Activated effector memory CD4-positive, alpha-beta T cell treated with Interleukin-2 at 50 U/mL for 16 hours (primary cell): ENCODE data around the gene SGSM1.

Source experiments
- DNase-seq: peaks from one replicate; pipeline ENCODE4 v3.0.0-alpha.2; 2020

SGSM1 gene

GRCh38 chr22:24845041-24845898 lies 39.3 kb downstream of the SGSM1 start:
- no peak for DNase-seq

GRCh38 chr22:24847490-24847889 lies 41.5 kb downstream of the SGSM1 start:
- DNase-seq, result no peak

GRCh38 chr22:24848559-24849168 lies 42.7 kb downstream of the SGSM1 start:
- DNase-seq, result no peak

- DNase-seq, result no peak
Observed at GRCh38 chr22:24855794-24856193, 49.8 kb downstream of the SGSM1 start.

GRCh38 chr22:24857576-24857975 lies 51.6 kb downstream of the SGSM1 start:
- DNase-seq, result no peak

- no peak for DNase-seq
Observed at GRCh38 chr22:24859587-24859986, 53.6 kb downstream of the SGSM1 start.

- DNase-seq, result no peak
Observed at GRCh38 chr22:24865508-24865907, 59.5 kb downstream of the SGSM1 start.

- DNase-seq, result no peak
Observed at GRCh38 chr22:24867323-24868022, 61.5 kb downstream of the SGSM1 start.

GRCh38 chr22:24868979-24869378 lies 63.0 kb downstream of the SGSM1 start:
- DNase-seq, result no peak

GRCh38 chr22:24871611-24872205 lies 65.7 kb downstream of the SGSM1 start:
- DNase-seq, result no peak

GRCh38 chr22:24873226-24873625 lies 67.2 kb downstream of the SGSM1 start:
- no peak for DNase-seq

GRCh38 chr22:24875862-24876506 lies 70.0 kb downstream of the SGSM1 start:
- no peak for DNase-seq

- DNase-seq, result no peak
Observed at GRCh38 chr22:24876700-24877099, 70.7 kb downstream of the SGSM1 start.

GRCh38 chr22:24878969-24879368 lies 73.0 kb downstream of the SGSM1 start:
- DNase-seq, result no peak

GRCh38 chr22:24883432-24883831 lies 77.4 kb downstream of the SGSM1 start:
- no peak for DNase-seq

GRCh38 chr22:24887260-24887659 lies 81.2 kb downstream of the SGSM1 start:
- DNase-seq, result no peak

GRCh38 chr22:24893341-24894070 lies 87.5 kb downstream of the SGSM1 start:
- DNase-seq, result no peak

- no peak for DNase-seq
Observed at GRCh38 chr22:24894220-24894975, 88.4 kb downstream of the SGSM1 start.

GRCh38 chr22:24894998-24895397 lies 89.0 kb downstream of the SGSM1 start:
- no peak for DNase-seq

GRCh38 chr22:24901448-24901847 lies 95.4 kb downstream of the SGSM1 start:
- no peak for DNase-seq

- no peak for DNase-seq
Observed at GRCh38 chr22:24905909-24906308, 99.9 kb downstream of the SGSM1 start.
